Thyroid gland (tissue), 4 donors: ENCODE measurements around the gene TRIM72.

Source experiments
- CTCF ChIP-seq, 6 experiments: fragments of 200-600 bp in 3 of 6; fragments of 450-650 bp in 3 of 6; sonication (generic) in 3 of 6; IDR thresholded peaks; one replicate each; pipeline ENCODE4 v1.5.1; 2016 to 2019; ENCODE audit warnings: antibody characterized with exemption in 6 of 6, mild to moderate bottlenecking in 2 of 6, inconsistent platforms in 1 of 6, moderate library complexity in 1 of 6
- POLR2A ChIP-seq, 2 donors: fragments of 450-650 bp; IDR thresholded peaks; one replicate each; pipeline ENCODE4 v1.6.1; 2017; ENCODE audit warnings: antibody characterized with exemption in 2 of 2, mild to moderate bottlenecking in 2 of 2, moderate library complexity in 1 of 2

GRCh38 chr16:31190061-31190460 lies 23.9 kb upstream of the TRIM72 start:
- TF ChIP-seq CTCF (IDR thresholded peaks at IDR 0.05), result no peak
- no peak for TF ChIP-seq POLR2A (IDR thresholded peaks at IDR 0.05)
